HG02885 (cell line): ENCODE data around the gene AGBL2.
"Not testable (repeated sequence)": the region's sequence is repeated elsewhere in the genome, so short reads cannot be mapped to it uniquely, and the experiment has no call there.

ENCODE experiments used
- ATAC-seq: cut with Tn5 transposase; IDR thresholded peaks from one replicate; pipeline ENCODE4 v1.9.1; 2021; ENCODE audit warnings: mild to moderate bottlenecking; ENCODE audit not compliant: unreplicated experiment, poor library complexity

Gene AGBL2, protein sequence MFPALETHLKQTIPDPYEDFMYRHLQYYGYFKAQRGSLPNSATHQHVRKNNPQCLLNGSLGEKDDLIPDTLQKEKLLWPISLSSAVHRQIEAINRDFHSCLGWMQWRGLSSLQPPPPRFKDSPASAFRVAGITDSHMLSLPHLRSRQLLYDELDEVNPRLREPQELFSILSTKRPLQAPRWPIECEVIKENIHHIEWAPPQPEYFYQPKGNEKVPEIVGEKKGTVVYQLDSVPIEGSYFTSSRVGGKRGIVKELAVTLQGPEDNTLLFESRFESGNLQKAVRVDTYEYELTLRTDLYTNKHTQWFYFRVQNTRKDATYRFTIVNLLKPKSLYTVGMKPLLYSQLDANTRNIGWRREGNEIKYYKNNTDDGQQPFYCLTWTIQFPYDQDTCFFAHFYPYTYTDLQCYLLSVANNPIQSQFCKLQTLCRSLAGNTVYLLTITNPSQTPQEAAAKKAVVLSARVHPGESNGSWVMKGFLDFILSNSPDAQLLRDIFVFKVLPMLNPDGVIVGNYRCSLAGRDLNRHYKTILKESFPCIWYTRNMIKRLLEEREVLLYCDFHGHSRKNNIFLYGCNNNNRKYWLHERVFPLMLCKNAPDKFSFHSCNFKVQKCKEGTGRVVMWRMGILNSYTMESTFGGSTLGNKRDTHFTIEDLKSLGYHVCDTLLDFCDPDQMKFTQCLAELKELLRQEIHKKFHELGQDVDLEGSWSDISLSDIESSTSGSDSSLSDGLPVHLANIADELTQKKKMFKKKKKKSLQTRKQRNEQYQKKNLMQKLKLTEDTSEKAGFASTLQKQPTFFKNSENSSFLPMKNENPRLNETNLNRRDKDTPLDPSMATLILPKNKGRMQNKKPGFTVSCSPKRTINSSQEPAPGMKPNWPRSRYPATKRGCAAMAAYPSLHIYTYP

DNA sequence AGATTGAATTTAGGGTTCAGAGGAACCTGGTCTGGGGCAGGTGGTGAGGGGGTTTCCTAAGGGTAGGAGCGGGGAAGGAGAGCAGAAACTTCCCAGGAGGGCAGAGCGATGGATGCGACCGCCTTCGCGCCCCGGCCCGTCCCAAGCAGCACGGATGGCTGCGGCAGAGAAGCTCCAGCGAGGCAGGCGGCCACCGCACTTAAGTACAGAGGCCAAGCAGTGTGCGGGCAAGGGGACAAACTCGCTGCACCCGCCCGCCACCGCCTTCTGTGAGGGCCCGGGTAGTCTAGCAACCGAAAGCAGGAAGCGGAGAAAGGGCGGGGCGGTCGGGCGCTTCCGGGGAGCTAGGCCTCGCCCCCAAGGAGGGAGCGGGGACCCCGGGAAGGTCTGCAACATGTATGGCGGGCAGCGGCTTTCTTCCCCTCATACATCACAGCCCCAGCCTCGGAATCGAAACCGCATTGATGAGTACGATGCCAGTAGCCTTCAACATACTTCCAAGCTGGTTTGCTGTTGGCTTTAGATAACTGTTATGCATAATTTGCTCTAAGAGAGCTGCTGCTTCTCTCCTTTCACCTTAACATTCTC is at the start of gene AGBL2:
AGBL2 (minus strand) TSS at position 288 of the 588 bp plus-strand sequence. CDS start 719 bp downstream, outside the sequence.
- ATAC-seq: peak; percentile 99

DNA sequence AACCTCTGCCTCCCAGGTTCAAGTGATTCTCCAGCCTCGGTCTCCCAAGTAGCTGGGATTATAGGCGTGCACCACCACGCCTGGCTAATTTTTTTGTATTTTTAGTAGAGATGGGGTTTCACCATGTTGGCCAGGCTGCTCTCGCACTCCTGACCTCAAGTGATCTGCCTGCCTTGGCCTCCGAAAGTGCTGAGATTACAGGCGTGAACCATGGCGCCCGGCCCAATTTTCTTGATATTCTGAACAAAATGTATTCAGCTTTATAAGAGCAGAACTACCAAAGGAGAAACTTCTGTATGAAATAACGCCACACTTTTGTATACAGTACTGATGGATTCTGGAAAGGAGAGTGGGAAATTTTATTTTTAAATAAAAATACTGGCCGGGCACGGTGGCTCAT is 44.1 kb upstream of the AGBL2 start:
- not testable (repeated sequence) for ATAC-seq

DNA sequence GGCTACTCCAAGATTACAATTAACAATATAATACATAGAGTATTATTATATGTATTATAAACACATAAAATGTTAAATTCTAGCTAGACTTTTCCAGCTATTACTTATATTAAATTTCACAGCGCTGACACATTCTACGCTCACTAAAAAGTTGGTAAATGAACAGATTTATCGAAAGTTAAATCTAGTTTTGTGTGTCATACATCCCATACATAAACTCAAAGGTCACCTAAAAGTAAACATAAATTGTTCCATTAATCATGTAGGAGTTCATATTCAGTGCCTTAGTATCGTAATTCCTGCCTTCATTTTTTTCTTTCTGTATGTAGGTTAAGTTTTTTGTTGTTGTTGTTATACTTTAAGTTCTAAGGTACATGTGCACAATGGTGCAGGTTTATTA is 41.0 kb upstream of the AGBL2 start:
- ATAC-seq: no peak

DNA sequence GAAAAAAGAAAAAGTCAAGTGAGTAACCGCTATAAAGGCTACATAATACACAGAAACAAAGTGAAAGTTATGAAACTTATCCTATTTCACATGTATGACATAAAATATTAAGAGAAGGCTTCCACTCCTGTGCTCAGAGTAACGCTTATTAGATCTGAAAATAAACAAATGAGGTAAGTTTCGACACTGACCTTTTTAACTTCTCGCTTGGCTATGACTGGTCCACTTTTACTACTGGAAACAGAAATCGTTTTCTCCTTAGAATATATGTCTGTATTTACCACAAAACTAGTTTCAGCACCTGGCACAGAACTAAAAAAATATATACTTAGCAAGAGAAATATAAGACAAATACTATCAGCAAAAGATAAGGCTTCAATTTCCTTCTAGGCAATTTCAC is 35.6 kb upstream of the AGBL2 start:
- peak; percentile 61 for ATAC-seq

DNA sequence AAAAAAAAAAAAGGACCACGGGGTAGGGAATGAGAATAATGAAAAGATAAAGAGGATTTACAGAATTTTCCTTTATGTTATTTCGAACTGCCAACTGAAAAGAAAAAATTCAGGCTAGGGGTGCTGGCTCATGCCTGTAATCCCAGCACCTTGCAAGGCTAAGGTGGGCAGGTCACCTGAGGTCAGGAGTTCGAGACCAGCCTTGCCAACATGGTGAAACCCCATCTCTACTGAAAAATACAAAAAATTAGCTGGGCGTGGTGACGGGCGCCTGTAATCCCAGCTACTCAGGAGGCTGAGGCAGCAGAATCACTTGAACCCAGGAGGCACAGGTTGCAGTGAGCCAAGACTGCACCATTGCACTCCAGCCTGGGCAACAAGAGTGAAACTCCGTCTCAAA is 27.3 kb upstream of the AGBL2 start:
- ATAC-seq: not testable (repeated sequence)

DNA sequence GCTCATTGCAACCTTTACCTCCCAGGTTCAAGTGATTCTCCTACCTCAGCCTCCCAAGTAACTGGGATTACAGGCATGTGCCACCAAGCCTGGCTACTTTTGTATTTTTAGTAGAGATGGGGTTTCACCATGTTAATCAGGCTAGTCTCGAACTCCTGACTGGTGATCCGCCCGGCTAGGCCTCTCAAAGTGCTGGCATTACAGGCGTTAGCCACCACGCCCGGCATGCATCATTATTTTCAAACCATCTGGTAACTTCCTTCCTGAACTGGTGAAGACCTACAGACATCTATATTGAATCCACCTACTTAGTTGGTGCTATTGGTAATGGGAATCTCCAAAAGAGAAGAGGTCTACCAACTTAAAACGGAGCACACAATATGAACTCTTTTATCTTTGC is 22.6 kb upstream of the AGBL2 start:
- ATAC-seq: not testable (repeated sequence)

DNA sequence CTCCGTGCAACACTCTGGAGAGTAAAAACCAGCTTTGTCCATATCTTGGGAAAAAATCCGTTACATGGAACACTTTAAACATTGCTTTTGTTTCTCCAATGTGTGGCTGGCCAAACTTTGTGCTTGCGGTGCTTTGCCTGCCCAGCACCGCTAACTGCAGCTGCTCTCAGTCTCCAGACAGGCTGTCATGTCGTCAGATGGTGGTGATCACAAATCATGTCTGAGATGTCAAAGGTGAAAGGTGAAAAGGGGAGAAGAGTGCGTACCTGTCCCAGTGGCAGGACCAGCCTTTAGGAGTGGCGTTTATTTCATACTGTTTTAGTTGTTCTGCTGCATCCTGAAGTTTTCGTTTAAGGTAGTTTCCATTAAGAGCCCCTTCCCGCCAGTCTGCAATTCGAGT is 17.1 kb upstream of the AGBL2 start:
- no peak for ATAC-seq

DNA sequence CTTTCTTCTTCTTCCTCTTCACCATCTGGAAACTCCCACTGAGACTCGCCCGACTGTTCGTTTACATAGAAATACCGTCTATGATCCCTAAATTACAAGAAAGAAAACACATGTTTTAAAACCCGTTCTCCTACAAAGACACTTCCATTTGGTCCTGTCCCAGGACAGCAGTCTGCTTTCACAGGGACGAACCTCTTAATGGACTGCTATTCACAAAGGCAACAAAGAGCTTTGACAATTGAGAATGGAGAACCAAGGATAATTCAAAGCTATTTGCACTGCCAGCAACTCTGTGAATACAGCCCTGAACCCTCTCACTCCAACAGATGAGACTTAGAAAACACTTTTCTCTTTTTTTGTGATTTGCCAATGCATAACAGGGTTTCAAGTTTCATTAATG is 16.3 kb upstream of the AGBL2 start:
- no peak for ATAC-seq

DNA sequence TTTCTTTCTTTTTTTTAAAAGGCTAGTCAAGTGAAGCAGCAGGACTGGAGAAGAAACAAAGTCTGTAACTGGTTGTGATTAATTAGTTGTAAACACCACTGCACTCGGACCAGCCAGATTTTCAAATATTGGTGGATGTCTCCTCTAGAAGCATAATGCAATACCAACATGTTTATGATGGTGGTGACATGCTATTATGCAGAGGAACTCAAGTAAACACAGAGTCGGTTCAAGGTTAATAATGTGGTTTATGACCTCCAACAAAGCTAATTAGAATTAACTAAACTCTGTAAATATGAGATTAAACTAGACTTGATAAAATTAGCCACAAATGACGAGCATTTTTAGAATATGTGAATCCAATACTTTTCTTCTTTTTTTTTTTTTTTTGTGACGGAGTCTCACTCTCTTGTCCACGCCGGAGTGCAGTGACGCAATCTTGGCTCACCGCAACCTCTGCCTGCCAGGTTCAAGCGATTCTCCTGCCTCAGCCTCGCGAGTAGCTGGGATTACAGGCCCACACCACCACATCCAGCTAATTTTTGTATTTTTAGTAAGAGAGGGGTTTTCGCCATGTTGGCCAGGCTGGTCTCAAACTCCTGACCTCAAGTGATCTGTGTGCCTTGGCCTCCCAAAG is 11.8 kb upstream of the AGBL2 start:
- no peak for ATAC-seq

DNA sequence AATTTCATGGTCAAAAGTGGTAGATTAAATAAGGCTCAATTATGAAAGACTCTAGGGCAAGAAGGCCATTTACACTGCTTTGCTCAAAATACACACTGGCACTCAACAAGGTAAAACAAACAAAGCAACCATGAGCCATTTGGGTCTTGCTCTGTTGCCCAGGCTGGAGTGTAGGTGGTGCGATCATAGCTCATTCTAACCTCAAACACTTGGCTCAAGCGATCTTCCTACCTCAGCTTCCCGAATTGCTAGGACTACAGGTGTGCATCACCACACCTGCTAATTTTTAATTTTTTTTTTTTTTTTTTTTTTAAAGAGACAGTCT is 10.9 kb upstream of the AGBL2 start:
- ATAC-seq: no peak

DNA sequence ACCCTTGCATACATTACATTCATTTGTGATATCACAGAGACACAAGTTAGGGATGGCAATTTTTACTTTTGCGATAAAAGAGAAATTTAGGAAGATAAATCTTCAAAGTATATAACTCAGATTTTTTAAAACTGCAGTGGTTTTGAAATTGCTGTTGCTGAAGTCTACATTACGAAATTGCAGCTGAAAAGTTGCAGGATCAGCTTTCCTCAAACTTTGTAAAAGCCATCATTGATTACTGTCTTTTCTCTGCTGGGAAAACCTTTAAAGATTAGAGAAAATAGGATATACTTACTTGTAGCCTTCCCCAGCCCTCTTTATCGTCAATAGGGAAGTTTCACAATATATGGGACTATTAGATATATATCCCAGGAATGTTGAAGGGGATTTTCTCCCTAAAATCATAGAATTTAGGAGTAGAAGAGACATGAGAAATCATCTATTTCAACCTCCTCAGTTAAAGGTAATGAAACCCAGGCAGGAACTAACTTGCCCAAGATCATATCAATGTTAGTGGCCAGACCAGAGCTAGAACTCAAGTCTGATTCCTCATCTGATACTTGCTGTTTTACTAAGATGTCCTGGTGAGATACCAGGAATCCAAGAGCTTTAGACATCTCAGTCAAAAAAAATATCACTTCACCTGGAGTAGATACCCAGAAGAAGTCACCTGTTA is 10.4 kb upstream of the AGBL2 start:
- no peak for ATAC-seq

DNA sequence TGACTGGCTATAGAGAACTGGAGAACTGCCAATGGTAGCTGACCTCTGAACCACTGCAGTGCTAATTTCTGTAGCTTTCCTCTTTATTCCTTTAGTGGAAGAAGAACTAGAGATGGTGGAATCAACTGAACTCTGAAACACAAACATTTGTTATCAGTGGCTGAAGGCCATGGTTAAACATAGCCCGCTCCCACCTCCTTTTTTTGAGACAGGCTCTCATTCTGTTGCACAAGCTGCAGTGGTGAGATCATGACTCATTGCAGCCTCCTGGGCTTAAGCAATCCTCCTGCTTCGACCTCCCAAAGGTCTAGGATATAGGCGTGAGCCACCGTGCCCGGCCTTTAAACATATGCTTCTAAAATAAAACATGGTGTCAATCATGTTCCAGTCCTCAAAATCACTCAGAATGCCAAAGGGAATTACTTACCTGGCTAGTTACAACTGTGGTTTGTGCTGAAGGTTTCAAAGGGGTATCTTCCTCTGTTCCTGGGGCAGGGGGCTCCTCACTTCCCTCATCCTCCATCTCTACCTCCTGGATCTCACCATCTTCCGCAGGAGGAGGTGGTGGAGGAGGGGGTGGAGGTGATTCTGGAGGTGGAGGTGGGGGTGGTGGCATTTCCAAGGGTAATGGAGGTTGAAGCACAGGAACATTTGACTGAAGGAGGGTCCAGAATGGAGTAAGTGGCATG is 9.0 kb upstream of the AGBL2 start:
- ATAC-seq: no peak

DNA sequence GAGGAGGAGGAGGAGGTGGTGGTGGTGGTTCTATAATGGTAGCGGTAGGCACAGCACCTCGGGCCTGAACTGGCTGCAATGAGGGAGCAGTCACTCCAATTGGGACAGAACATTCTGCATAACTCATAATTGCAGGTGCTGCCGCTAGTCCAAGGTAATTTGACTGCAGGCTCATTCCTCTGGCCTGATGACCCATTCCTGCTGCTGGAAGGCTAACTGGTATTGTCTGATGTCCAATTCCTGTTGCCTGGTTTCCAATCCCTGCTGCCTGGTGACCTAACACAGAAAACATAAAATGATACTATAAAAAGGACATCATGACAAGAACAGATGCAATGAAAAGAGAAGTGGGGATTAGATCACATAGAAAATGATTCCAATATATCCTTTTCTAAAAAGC is 7.9 kb upstream of the AGBL2 start:
- ATAC-seq: no peak

DNA sequence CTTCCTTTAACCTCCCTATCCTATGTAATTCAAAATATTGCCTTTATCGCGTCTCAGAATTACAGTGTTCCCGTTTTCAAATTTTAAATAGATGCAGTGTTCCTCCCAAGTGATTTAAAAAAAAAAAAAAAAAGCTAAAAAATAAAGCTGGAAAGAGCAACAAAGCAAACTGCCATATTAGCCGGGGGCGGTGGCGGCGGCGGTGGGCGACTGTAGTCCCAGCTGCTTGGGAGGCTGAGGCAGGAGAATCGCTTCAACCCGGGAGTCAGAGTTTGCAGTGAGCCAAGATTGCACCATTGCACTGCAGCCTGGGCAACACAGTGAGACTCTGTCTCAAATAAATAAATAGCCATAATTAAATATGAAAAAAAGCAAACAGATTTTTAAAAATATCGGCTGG is 5.5 kb upstream of the AGBL2 start:
- no peak for ATAC-seq

DNA sequence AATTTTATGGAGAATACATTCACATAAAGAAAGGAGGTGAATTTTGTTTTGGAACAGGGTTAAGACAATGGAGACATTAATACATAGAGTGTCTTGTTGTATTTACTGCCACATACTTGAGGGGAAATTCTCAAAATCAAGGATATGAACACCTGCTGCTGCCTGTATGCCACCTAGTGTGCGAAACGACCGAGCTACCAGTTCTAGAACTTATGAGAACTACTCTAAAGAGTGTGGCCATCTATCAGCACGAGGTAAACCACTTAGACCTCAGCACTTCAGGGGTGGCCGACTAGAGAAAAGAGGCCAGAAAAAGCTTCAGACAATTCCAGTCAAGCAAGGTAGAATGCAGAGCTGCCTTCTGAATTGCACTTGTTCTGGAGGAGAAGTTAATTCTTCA is 1.5 kb upstream of the AGBL2 start:
- ATAC-seq: no peak

DNA sequence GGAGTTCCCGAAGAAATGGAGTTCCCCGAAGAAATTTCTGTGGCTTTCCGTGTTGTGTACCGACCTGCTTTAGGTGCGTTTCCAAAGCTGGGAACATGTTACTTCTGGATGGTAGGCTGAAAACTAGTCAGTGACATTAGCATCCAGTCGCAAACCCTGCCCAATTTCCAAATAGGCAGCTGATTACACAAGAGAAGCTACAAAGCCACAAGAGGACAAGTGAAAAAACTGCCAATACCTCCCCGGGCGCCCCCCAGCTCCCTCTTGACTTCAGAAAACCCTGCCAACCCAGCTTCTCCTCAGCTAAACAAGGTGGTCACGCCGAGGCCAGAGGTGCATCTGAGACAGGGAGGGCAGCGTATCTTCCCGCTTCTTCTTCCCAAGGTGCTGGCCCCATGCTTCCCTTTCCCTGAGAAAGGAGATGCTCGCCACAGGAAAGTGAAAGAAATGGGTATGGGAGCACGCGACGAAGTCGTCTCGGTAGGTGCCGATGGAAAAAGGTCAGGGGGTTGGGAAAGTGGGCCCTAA is 551 bp downstream of the AGBL2 start:
- no peak for ATAC-seq

DNA sequence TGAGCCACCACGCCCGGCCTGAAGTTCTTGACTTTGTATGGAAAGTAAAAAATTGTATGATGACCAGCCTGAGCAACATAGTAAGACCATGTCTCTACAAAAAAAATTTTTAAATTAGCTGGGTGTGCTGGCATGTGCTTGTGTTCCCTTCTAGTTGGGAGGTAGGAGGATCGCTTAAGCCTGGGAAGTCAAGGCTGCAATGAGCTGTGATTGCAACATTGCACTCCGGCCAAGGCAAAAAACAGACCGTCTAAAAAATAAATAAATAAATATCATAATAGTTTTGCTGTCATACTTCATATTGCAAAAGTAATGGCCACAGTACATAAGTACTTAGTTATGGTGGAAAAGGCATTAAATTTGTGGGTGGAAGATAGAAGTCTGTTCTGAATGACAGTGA is 3.4 kb downstream of the AGBL2 start:
- ATAC-seq: no peak

DNA sequence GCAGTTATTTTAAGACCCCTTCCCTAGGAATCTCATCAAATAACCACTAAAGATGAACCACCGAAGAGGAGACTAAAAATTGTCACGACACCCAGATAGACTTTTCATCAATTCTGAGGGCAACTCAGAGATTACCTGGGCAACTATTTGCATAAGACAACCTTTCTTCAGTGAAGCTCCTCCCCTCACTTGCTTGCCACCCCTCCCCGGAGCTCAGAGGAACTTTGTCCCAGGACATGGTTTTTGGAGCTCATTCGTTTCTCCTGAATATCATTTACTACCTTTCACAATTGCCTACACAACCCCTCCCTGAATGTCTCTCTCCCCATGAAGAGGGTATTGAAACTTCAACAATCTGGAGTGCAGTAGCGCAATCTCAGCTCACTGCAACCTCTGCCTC is 3.9 kb downstream of the AGBL2 start:
- ATAC-seq: no peak

DNA sequence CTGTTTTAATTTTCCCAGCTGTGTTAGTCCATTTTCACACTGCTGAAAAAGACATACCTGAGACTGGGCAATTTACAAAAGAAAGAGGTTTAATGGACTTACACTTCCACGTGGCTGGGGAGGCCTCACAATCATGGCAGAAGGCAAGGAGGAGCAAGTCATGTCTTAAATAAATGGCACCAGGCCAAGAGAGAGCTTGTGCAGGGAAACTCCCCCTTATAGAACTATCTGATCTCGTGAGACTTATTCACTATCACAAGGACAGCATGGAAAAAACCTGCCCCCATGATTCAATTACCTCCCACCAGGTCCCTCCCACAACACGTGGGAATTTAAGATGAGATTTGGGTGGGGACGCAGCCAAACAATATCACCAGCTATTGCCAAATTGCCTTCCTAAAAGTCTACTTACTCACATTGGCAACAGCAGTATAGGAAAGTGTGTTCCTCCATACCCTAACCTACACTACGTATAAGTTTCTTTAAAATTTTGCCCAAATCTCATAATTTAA is 7.8 kb downstream of the AGBL2 start:
- ATAC-seq: not testable (repeated sequence)
